ENCODE measurements around the gene TMEM106C. TPM values are rescaled to one million over a fixed set of nuclear protein-coding genes. Genes with fewer than 3 reads are reported as not detected.

The TMEM106C gene
- polyA plus RNA-seq, 1 donor from 2014 or later, result 290 TPM

GRCh38 chr12:47950856-47951468, 12.4 kb upstream of the TMEM106C start:
- Histone ChIP-seq H2AFZ (ENCODE audit: low read depth, low read length) (no peak overlapping the region), H3K9me3 (ENCODE audit: low read length) (no peaks in the 10 kb centered on the region), H3K27ac (ENCODE audit: low read length) (no peak overlapping the region), H4K20me1 (ENCODE audit: insufficient read depth) (no peaks in the 10 kb centered on the region), H3K9me2 (ENCODE audit: insufficient read depth, low read length) (no peaks in the 10 kb centered on the region), H3K27me3 (ENCODE audit: insufficient read depth, low read depth, low read length) (no peaks in the 10 kb centered on the region), H3K4me3 (ENCODE audit: low read length) (no peak overlapping the region), H3F3A (ENCODE audit: insufficient read depth, low read length, poor library complexity, severe bottlenecking) (no peaks in the 10 kb centered on the region), H3K4me2 (ENCODE audit: low read length) (no peak overlapping the region), H3K36me3 (ENCODE audit: insufficient read depth, low read length) (no peaks in the 10 kb centered on the region), H3K79me2 (replicated peaks; ENCODE audit: insufficient read depth, low read length) (no peaks in the 10 kb centered on the region), H3K9ac (ENCODE audit: low read length) (no peak overlapping the region)
- no peak for TF ChIP-seq SMC3 (conservative IDR thresholded peaks at IDR 0.05; ENCODE audit: poor library complexity)
- TF ChIP-seq EP300 (conservative IDR thresholded peaks at IDR 0.05; ENCODE audit: poor library complexity, severe bottlenecking), result no peak
- no peak for TF ChIP-seq TAF1 (IDR thresholded peaks at IDR 0.05; ENCODE audit: low read depth)
- no peak for TF ChIP-seq CTCF (IDR thresholded peaks at IDR 0.05; ENCODE audit: poor library complexity, severe bottlenecking)
- no peak for TF ChIP-seq POLR2AphosphoS5 (IDR thresholded peaks at IDR 0.05)
- TF ChIP-seq RAD21 (conservative IDR thresholded peaks at IDR 0.05), result no peak
- TF ChIP-seq REST (IDR thresholded peaks at IDR 0.05; ENCODE audit: borderline replicate concordance), result no peak
- TF ChIP-seq MXI1 (conservative IDR thresholded peaks at IDR 0.05; ENCODE audit: poor library complexity, severe bottlenecking), result no peak
- TF ChIP-seq EZH2 (IDR thresholded peaks at IDR 0.05; ENCODE audit: borderline replicate concordance, insufficient read depth, low read length, poor library complexity, severe bottlenecking), result no peak

- H2AFZ ChIP-seq (ENCODE audit: low read depth, low read length), result no peak overlapping the region
- no peaks in the 10 kb centered on the region for H3K79me2 ChIP-seq (replicated peaks; ENCODE audit: insufficient read depth, low read length)
- no peak overlapping the region for H3K27ac ChIP-seq (ENCODE audit: low read length)
- H3K4me2 ChIP-seq (ENCODE audit: low read length), result no peak overlapping the region
- no peaks in the 10 kb centered on the region for H3K27me3 ChIP-seq (ENCODE audit: insufficient read depth, low read depth, low read length)
- no peaks in the 10 kb centered on the region for H3F3A ChIP-seq (ENCODE audit: insufficient read depth, low read length, poor library complexity, severe bottlenecking)
- no peaks in the 10 kb centered on the region for H4K20me1 ChIP-seq (ENCODE audit: insufficient read depth)
- H3K9me2 ChIP-seq (ENCODE audit: insufficient read depth, low read length), result no peaks in the 10 kb centered on the region
- H3K9me3 ChIP-seq (ENCODE audit: low read length), result no peaks in the 10 kb centered on the region
- H3K4me3 ChIP-seq (ENCODE audit: low read length), result no peak overlapping the region
- H3K36me3 ChIP-seq (ENCODE audit: insufficient read depth, low read length), result no peaks in the 10 kb centered on the region
- H3K9ac ChIP-seq (ENCODE audit: low read length), result no peak overlapping the region
- TF ChIP-seq POLR2AphosphoS5 (IDR thresholded peaks at IDR 0.05) (no peak), SMC3 (conservative IDR thresholded peaks at IDR 0.05; ENCODE audit: poor library complexity) (no peak), CTCF (IDR thresholded peaks at IDR 0.05; ENCODE audit: poor library complexity, severe bottlenecking) (no peak), EZH2 (IDR thresholded peaks at IDR 0.05; ENCODE audit: borderline replicate concordance, insufficient read depth, low read length, poor library complexity, severe bottlenecking) (no peak), EP300 (conservative IDR thresholded peaks at IDR 0.05; ENCODE audit: poor library complexity, severe bottlenecking) (no peak), REST (IDR thresholded peaks at IDR 0.05; ENCODE audit: borderline replicate concordance) (no peak), RAD21 (conservative IDR thresholded peaks at IDR 0.05) (no peak), MXI1 (conservative IDR thresholded peaks at IDR 0.05; ENCODE audit: poor library complexity, severe bottlenecking) (no peak), TAF1 (IDR thresholded peaks at IDR 0.05; ENCODE audit: low read depth) (no peak)
These were observed 9.3 kb upstream of the TMEM106C start for GRCh38 chr12:47954058-47954457.
